Measurements from ENCODE around the gene NOCT. TPM values are rescaled to one million over a fixed set of nuclear protein-coding genes. Genes with fewer than 3 reads are reported as not detected.
A peak's percentile ranks its signal among the peaks of the same experiment; 100 is the strongest.
"Not testable (repeated sequence)": the region's sequence is repeated elsewhere in the genome, so short reads cannot be mapped to it uniquely, and the experiment has no call there.

Gene NOCT
- total RNA-seq, 1 experiment from 2014 or later: 18.2 TPM

DNA sequence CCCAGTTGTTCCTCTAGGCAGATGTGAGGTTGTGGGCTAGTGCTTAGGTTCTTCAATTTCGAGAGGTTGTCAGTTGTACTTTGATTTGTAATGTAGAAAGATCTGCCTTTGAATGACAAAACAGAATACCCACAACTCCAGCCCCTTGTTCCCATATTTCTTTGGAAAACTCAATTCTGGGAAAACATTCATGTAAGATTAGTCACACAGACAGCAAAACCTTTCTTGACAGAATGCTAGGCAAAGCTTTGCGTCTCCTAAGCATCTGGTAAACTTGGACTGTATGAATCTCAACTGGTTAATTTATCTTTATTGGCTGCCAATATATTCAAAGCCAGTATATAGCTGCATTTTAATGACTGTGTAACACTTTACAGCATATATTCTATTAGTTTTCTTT is 34.9 kb downstream of the NOCT start:
- DNase-seq (ENCODE audit: low read depth): peak; percentile 19

GRCh38 chr4:139053909-139054308 is 38.3 kb downstream of the NOCT start:
- no peak for DNase-seq (ENCODE audit: low read depth)

GRCh38 chr4:139054791-139055505 is 39.4 kb downstream of the NOCT start:
- no peak for DNase-seq (ENCODE audit: low read depth)

DNA sequence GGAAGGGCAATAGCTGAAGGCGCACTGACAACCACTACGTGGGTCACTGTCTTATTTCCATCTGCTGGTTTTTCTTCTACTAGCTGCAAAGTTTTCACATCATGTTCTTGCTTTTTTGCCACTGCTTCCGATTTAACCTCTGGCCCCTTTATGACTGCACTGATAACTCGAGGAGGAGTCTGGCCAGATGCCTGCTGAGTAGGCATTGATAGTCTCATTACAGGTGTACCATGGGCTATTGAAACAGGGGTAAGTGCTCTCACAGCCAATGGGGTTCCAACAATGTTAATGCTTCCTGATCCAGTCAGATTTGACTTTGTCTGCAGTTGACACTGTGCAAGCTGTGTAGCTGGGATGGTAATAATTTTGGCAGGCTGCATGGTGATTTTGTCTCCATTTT is 43.4 kb downstream of the NOCT start:
- DNase-seq (ENCODE audit: low read depth): not testable (repeated sequence)

DNA sequence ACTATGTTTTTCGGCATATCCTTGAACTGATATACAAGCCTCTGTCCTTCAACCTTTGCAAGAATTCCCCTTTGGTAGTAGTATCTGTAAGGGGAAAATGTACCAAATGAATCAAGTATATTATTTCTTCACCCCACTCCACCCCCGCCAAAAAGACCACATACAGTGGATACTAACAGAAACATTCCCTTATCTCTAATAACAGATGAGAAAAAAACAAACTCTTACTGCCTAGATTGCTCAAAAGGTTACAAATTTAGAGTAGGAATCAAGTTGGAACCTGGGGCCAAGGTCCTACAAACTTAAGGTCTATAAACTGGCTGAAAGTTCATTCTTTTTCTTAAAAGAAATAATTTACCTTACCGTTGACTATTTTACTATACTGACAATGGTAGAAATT is 45.0 kb downstream of the NOCT start:
- no peak for DNase-seq (ENCODE audit: low read depth)

DNA sequence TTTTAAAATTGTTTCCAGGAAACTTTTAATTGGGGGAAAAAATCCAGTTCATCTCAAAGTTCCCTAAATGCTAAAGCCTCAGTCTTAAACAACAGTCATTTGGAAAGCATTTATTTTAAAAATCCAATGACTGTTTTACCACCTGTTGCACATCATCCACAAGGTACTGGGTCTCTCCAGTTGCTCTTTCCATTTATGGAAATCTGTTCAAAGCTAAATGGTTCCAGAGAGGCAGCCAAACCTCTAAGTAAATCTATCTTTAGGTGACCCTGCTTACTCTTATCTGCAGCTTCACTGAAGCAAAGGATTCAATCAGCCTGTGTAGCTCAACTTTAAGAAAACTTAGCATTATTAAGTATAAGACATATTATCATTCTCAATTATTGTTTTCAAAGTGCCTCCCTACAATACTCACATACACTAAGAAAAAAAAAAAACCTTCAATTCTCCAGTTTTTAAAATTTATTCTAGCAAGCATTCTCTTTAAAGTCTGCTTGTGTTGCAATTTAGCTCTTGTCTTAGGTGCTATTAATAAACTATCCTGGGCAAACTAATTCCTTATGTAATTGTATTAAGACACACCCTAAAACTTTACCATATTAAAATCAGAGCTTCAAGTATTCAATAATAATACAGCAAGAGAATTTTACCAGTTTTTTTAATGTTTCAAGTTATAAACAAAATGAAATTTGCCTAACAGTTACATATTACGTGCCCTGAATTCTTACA is 60.6 kb downstream of the NOCT start:
- DNase-seq (ENCODE audit: low read depth): no peak

DNA sequence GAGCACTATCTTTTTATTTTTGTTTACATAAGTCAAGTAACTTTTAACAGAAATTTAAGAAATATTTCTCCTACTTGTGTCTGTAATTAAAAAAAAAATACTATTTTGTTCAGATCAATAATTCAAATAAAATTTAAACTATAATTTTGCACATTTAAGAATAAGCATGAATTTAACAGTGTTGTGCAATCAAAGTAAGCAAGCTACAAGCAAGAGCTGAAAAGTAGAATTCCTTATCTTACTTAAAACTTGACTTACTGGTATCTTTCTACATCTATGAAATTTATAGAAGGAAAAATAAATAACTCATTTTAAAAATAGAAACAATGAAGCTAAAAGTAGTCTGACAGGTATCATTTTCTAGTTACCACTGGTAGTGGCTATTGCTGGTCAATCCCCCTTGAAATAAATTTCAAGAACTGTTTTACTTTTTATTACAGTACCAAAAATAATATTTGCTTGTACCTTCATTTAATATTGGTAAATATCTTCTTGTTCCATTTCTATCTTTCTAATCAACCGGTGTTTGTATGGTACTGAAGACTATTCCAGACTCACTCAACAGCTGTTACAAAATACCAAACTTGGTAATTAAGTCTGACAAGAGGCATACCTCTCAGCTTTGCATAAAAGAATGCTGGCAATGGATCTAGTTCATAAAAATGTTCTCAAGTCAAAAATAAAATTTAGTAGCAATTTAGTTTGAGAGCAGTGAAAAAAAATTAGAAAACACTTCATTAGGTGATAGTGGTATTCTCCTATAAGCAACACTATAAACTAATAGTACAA is 62.2 kb downstream of the NOCT start:
- DNase-seq (ENCODE audit: low read depth): no peak

DNA sequence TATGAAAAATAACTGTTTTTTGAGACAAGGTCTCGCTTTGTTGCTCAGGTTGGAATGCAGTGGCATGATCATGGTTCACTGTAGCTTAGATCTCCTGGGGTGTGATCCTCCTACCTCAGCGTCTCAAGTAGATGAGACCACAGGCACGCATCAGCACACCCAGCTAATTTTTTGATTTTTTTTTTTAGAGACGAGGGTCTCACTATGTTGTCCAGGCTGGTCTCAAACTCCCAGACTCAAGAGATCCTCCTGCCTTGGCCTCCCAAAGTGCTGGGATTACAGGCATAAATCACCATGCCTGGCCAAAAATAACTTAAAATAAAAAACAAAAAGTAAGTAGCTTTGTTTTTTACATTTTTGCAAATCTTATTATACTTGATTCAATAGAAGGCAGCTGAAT is 63.3 kb downstream of the NOCT start:
- no peak for DNase-seq (ENCODE audit: low read depth)

DNA sequence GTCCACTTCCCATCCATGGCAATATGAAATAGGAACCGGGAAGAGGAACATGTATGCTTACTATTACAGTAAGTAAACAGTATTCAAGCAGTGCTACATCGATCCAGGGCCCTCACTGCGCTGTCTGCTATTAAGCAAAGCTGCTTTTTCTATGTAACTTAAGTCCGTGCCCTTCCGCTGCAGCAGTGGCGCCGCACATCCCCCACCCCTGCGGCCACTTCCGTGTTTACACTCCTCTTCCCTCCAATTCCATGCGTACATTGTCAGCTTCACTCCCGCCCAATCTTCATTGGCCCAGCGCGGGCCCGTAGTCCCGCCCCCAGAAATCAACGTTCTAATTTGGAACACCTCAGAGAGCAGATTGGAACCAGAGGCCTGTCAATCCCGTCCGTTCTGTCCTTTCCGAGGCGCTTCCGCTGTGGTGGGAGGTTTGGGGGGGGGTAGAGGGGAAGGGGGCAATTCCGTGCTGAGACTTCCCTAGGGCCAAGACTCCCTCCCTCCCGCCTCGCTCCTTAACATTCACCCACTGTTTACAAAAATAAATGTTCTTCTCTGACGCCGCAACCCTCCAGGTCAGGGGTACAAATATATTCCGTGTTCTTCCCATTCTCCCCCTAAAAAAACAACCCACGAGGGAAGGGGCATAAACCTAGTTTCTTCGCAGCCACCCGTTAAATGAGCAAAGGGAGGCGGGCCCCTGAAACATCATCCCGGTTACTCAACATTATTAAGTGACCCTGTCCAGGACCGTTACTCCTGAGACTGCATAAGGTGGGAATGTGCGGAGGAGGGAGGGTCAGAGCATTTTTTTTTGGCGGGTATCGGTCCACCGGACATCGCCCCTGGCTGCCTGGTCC is 67.4 kb downstream of the NOCT start:
- peak; percentile 98 for DNase-seq (ENCODE audit: low read depth)

- peak; percentile 65 for DNase-seq (ENCODE audit: low read depth)
Observed at GRCh38 chr4:139083607-139083955, 68.0 kb downstream of the NOCT start.

- peak; percentile 85 for DNase-seq (ENCODE audit: low read depth)
Observed at GRCh38 chr4:139083956-139084803, 68.6 kb downstream of the NOCT start.

DNA sequence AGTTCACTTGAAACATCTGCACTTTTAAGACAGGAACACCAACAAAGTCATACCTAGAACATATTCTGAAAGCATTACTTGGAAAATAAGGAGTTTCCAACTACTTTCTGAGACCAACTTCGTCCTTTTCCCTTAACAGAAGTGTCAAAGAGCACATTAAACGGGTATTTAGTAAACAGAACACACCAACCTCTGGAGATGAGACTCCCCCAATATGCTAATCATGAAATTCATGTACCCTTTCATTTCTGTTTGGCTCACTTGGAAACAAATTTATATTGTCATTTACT is 69.2 kb downstream of the NOCT start:
- no peak for DNase-seq (ENCODE audit: low read depth)

DNA sequence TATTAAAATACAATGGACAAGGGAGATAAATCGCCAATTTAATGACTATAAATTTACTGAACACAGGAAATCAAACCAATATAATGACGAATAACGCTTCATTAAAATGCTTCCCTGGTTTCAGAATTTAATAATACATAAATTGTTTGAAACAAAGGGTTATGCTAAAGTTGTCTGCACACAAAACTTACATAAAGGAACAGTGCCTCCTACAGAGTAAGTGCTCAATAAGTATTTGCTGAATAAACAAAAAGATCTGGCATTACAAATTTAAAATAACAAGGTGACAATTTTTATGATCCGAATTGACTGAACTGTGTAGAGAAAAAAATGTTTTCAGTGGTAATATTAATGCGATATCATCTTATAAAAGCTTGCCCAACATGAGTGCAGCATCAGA is 69.6 kb downstream of the NOCT start:
- peak; percentile 3 for DNase-seq (ENCODE audit: low read depth)

DNA sequence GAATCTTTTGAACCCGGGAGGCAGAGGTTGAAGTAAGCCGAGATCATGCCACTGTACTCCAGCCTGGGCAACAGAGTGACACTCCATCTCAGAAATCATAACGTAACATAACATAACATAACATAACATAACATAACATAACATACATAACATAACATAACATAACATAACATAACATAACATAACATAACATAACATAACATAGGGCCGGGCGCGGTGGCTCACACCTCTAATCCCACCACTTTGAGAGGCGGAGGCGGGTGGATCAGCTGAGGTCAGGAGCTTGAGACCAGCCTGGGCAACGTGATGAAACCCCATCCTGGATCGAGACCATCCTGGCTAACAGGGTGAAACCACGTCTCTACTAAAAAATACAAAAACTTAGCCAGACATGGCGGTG is 76.7 kb downstream of the NOCT start:
- no peak for DNase-seq (ENCODE audit: low read depth)

Other genes starting within 250 kb of the NOCT start
- gene ELF2, start 161.4 kb downstream of the NOCT start, total RNA-seq (2014; rRNA removed; shearing (Covaris generic)): 21.5 and 22.3 TPM in 2 replicates